ENCODE data around the gene VAV1. TPM values are rescaled to one million over a fixed set of nuclear protein-coding genes. Genes with fewer than 3 reads are reported as not detected.

Gene VAV1
- total and polyA plus RNA-seq, 2 experiments from 2014 or later, result 0.82 to 1.8 TPM

DNA sequence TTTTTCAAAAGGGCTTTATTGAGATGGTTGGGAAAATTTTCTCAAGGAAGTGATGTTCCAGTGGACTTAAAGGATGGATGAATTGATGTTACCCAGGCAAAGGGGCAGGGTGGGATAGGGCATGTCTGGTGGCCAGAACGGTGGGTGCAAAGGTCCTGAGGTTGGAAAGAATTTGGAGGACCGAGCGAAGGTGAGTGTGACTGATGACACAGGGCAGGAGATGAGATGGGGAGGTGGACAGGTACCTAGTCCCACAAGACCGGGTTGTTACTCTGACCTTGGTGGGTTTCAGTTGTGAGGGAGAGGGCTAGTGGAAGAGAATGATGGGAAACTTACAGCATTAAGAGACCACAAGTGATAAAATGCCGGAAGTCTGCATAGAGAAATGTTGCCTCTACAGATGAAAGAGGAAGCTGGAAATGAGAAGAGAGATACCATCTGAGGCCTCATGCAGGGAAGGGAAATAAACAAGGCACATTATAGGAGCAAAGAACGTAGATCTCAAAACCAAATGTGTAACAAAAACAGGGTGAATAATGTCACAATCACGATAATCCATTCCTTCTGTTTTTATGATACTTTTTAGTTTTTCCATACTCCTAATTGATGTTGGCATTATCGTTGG is 119.4 kb downstream of the VAV1 start (continued):
- TF ChIP-seq, protein P1, sequence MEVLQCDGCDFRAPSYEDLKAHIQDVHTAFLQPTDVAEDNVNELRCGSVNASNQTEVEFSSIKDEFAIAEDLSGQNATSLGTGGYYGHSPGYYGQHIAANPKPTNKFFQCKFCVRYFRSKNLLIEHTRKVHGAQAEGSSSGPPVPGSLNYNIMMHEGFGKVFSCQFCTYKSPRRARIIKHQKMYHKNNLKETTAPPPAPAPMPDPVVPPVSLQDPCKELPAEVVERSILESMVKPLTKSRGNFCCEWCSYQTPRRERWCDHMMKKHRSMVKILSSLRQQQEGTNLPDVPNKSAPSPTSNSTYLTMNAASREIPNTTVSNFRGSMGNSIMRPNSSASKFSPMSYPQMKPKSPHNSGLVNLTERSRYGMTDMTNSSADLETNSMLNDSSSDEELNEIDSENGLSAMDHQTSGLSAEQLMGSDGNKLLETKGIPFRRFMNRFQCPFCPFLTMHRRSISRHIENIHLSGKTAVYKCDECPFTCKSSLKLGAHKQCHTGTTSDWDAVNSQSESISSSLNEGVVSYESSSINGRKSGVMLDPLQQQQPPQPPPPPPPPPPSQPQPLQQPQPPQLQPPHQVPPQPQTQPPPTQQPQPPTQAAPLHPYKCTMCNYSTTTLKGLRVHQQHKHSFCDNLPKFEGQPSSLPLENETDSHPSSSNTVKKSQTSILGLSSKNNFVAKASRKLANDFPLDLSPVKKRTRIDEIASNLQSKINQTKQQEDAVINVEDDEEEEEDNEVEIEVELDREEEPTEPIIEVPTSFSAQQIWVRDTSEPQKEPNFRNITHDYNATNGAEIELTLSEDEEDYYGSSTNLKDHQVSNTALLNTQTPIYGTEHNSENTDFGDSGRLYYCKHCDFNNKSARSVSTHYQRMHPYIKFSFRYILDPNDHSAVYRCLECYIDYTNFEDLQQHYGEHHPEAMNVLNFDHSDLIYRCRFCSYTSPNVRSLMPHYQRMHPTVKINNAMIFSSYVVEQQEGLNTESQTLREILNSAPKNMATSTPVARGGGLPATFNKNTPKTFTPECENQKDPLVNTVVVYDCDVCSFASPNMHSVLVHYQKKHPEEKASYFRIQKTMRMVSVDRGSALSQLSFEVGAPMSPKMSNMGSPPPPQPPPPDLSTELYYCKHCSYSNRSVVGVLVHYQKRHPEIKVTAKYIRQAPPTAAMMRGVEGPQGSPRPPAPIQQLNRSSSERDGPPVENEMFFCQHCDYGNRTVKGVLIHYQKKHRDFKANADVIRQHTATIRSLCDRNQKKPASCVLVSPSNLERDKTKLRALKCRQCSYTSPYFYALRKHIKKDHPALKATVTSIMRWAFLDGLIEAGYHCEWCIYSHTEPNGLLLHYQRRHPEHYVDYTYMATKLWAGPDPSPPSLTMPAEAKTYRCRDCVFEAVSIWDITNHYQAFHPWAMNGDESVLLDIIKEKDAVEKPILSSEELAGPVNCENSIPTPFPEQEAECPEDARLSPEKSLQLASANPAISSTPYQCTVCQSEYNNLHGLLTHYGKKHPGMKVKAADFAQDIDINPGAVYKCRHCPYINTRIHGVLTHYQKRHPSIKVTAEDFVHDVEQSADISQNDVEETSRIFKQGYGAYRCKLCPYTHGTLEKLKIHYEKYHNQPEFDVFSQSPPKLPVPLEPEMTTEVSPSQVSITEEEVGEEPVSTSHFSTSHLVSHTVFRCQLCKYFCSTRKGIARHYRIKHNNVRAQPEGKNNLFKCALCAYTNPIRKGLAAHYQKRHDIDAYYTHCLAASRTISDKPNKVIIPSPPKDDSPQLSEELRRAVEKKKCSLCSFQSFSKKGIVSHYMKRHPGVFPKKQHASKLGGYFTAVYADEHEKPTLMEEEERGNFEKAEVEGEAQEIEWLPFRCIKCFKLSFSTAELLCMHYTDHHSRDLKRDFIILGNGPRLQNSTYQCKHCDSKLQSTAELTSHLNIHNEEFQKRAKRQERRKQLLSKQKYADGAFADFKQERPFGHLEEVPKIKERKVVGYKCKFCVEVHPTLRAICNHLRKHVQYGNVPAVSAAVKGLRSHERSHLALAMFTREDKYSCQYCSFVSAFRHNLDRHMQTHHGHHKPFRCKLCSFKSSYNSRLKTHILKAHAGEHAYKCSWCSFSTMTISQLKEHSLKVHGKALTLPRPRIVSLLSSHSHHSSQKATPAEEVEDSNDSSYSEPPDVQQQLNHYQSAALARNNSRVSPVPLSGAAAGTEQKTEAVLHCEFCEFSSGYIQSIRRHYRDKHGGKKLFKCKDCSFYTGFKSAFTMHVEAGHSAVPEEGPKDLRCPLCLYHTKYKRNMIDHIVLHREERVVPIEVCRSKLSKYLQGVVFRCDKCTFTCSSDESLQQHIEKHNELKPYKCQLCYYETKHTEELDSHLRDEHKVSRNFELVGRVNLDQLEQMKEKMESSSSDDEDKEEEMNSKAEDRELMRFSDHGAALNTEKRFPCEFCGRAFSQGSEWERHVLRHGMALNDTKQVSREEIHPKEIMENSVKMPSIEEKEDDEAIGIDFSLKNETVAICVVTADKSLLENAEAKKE (CRISPR knock-in tag; IDR thresholded peaks at IDR 0.05), result no peak
- no peak for TF ChIP-seq ZNF114 (CRISPR knock-in tag; IDR thresholded peaks at IDR 0.05)

DNA sequence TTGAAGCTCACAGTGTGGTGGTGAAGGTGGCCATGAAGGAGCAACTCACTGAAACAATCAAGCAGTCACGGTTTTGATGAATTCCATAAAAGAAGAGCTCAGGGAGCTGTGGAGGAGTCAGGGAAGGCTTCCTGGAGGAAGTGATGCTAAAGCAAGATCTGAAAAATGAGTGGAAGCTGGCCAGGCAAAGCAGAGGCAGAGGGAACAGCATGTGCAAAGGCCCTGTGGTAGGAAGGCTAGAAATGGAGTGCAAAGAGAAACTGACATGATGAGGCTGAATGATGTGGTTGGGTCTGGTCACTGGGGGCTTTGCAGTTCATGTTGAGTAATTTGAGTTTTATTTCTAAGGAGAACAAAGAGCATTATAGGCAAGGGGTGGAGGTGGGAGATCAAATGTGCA is 121.8 kb downstream of the VAV1 start:
- Histone ChIP-seq H3F3A (replicated peaks; ENCODE audit: low read depth) (no peaks in the 10 kb centered on the region), H3K36me3 (ENCODE audit: insufficient read depth) (no peaks in the 10 kb centered on the region; the same call in 1 of the 2 replicates), H3K27ac (ENCODE audit: low read depth) (no peak overlapping the region), H3K4me1 (ENCODE audit: insufficient read depth) (no peaks in the 10 kb centered on the region), H4K20me1 (replicated peaks; ENCODE audit: insufficient read depth) (no peaks in the 10 kb centered on the region), H3K9me2 (ENCODE audit: insufficient read depth) (no peaks in the 10 kb centered on the region), H3K4me2 (no peak overlapping the region), H3K79me2 (replicated peaks; ENCODE audit: insufficient read depth) (no peaks in the 10 kb centered on the region), H3K4me3 (no peak overlapping the region), H3K27me3 (ENCODE audit: insufficient read depth) (no peaks in the 10 kb centered on the region), H2AFZ (no peak overlapping the region)
- H3K9me3 Mint-ChIP-seq, result peaks cover 97% of the 10 kb centered on the region
- no peaks in the 10 kb centered on the region for H3K4me1 Mint-ChIP-seq
- DNase-seq (ENCODE audit: low spot score) (no peak), ATAC-seq (no peak)
- H3K27ac Mint-ChIP-seq, result no peak overlapping the region
- H3K4me3 Mint-ChIP-seq, result no peak overlapping the region
- H3K36me3 Mint-ChIP-seq (ENCODE audit: low read depth), result peaks cover 49% of the 10 kb centered on the region
- H3K27me3 Mint-ChIP-seq (ENCODE audit: insufficient read depth, low read depth, poor library complexity), result peaks cover 4% of the 10 kb centered on the region
- TF ChIP-seq, protein P2, sequence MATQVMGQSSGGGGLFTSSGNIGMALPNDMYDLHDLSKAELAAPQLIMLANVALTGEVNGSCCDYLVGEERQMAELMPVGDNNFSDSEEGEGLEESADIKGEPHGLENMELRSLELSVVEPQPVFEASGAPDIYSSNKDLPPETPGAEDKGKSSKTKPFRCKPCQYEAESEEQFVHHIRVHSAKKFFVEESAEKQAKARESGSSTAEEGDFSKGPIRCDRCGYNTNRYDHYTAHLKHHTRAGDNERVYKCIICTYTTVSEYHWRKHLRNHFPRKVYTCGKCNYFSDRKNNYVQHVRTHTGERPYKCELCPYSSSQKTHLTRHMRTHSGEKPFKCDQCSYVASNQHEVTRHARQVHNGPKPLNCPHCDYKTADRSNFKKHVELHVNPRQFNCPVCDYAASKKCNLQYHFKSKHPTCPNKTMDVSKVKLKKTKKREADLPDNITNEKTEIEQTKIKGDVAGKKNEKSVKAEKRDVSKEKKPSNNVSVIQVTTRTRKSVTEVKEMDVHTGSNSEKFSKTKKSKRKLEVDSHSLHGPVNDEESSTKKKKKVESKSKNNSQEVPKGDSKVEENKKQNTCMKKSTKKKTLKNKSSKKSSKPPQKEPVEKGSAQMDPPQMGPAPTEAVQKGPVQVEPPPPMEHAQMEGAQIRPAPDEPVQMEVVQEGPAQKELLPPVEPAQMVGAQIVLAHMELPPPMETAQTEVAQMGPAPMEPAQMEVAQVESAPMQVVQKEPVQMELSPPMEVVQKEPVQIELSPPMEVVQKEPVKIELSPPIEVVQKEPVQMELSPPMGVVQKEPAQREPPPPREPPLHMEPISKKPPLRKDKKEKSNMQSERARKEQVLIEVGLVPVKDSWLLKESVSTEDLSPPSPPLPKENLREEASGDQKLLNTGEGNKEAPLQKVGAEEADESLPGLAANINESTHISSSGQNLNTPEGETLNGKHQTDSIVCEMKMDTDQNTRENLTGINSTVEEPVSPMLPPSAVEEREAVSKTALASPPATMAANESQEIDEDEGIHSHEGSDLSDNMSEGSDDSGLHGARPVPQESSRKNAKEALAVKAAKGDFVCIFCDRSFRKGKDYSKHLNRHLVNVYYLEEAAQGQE (IDR thresholded peaks at IDR 0.05; ENCODE audit: unreplicated experiment), result no peak
- TF ChIP-seq, protein P1 (CRISPR knock-in tag; IDR thresholded peaks at IDR 0.05), result no peak
- no peak for TF ChIP-seq STAT1 (IDR thresholded peaks at IDR 0.05; ENCODE audit: unreplicated experiment)

All from GM23338 (cell line).